H9 (cell line): Measurements from ENCODE around the gene ST6GALNAC2. TPM values are rescaled to one million over a fixed set of nuclear protein-coding genes. Genes with fewer than 3 reads are reported as not detected.

ENCODE experiments used
- DNase-seq: peaks from one replicate; pipeline ENCODE4 v3.0.0-alpha.2; 2017
- H2AFZ ChIP-seq: one replicate; pipeline ENCODE4 v1.6.1; 2013; ENCODE audit warnings: mild to moderate bottlenecking, low read length, control low read depth, moderate library complexity
- H2AK5ac ChIP-seq: 2 replicates; pipeline ENCODE4 v1.6.1; 2013; ENCODE audit warnings: low read length, control low read depth, mixed read lengths; ENCODE audit not compliant: insufficient read length
- H2BK120ac ChIP-seq: one replicate; pipeline ENCODE4 v1.6.1; 2013; ENCODE audit warnings: low read depth, mild to moderate bottlenecking, low read length, control low read depth, inconsistent platforms; ENCODE audit not compliant: poor library complexity, severe bottlenecking
- H2BK12ac ChIP-seq: 2 replicates; pipeline ENCODE4 v1.6.1; 2013; ENCODE audit warnings: low read length, control low read depth, mixed read lengths, low read depth; ENCODE audit not compliant: insufficient read length
- H2BK15ac ChIP-seq: 2 replicates; pipeline ENCODE4 v1.6.1; 2013; ENCODE audit warnings: low read depth, low read length, control low read depth
- H2BK20ac ChIP-seq: one replicate; pipeline ENCODE4 v1.6.1; 2013; ENCODE audit warnings: low read depth, mild to moderate bottlenecking, low read length, control low read depth, inconsistent platforms; ENCODE audit not compliant: poor library complexity, severe bottlenecking
- H2BK5ac ChIP-seq: 2 replicates; pipeline ENCODE4 v1.6.1; 2013; ENCODE audit warnings: low read length, control low read depth, mixed read lengths; ENCODE audit not compliant: insufficient read length
- H3K14ac ChIP-seq: 2 replicates; pipeline ENCODE4 v1.6.1; 2013; ENCODE audit warnings: low read length, control low read depth; ENCODE audit not compliant: insufficient read depth
- H3K18ac ChIP-seq: 2 replicates; pipeline ENCODE4 v1.6.1; 2013; ENCODE audit warnings: low read depth, mild to moderate bottlenecking, mixed read lengths, low read length, control low read depth; ENCODE audit not compliant: insufficient read length
- H3K23ac ChIP-seq: 2 replicates; pipeline ENCODE4 v1.6.1; 2013; ENCODE audit warnings: low read length, control low read depth, mixed read lengths, low read depth; ENCODE audit not compliant: insufficient read length
- H3K23me2 ChIP-seq: 2 replicates; pipeline ENCODE4 v1.6.1; 2013; ENCODE audit warnings: low read depth, mild to moderate bottlenecking, mixed read lengths, low read length, control low read depth; ENCODE audit not compliant: insufficient read length, poor library complexity, severe bottlenecking
- H3K27ac ChIP-seq: 2 replicates; pipeline ENCODE4 v1.5.1; 2013; ENCODE audit warnings: low read length, control low read depth, mixed read lengths, low read depth; ENCODE audit not compliant: insufficient read length
- H3K27me3 ChIP-seq: 2 replicates; pipeline ENCODE4 v1.6.1; 2013; ENCODE audit warnings: low read length, control low read depth, inconsistent platforms; ENCODE audit not compliant: insufficient read depth
- H3K4ac ChIP-seq: 2 replicates; pipeline ENCODE4 v1.6.1; 2013; ENCODE audit warnings: low read depth, mild to moderate bottlenecking, control low read depth, inconsistent platforms, low read length, moderate library complexity
- H3K4me1 ChIP-seq: 2 replicates; pipeline ENCODE4 v1.6.1; 2013; ENCODE audit warnings: low read length, control low read depth, inconsistent platforms; ENCODE audit not compliant: insufficient read depth
- H3K4me2 ChIP-seq: 2 replicates; pipeline ENCODE4 v1.6.1; 2013; ENCODE audit warnings: low read length, control low read depth, mixed read lengths; ENCODE audit not compliant: insufficient read length, insufficient read depth
- H3K56ac ChIP-seq: 2 replicates; pipeline ENCODE4 v1.6.1; 2013; ENCODE audit warnings: low read depth, mild to moderate bottlenecking, mixed read lengths, low read length, control low read depth; ENCODE audit not compliant: insufficient read length
- H3K79me1 ChIP-seq: 2 replicates; pipeline ENCODE4 v1.6.1; 2013; ENCODE audit warnings: low read depth, mild to moderate bottlenecking, moderate library complexity, low read length, control low read depth, inconsistent platforms; ENCODE audit not compliant: insufficient read depth, poor library complexity, severe bottlenecking
- H3K79me2 ChIP-seq: 2 replicates; pipeline ENCODE4 v1.6.1; 2013; ENCODE audit warnings: low read length, control low read depth, inconsistent platforms; ENCODE audit not compliant: insufficient read depth
- H3K9ac ChIP-seq: 2 replicates; pipeline ENCODE4 v1.6.1; 2013; ENCODE audit warnings: low read length, control low read depth, mixed read lengths; ENCODE audit not compliant: insufficient read length; ENCODE audit errors: extremely low read depth
- H3K9me3 ChIP-seq: one replicate; pipeline ENCODE4 v1.6.1; 2013; ENCODE audit warnings: low read depth, low read length, inconsistent platforms; ENCODE audit not compliant: control insufficient read depth
- H3T11ph ChIP-seq: one replicate; pipeline ENCODE4 v1.6.1; 2013; ENCODE audit warnings: mild to moderate bottlenecking, low read length, control low read depth, inconsistent platforms
- H4K20me1 ChIP-seq: one replicate; pipeline ENCODE4 v1.6.1; 2013; ENCODE audit not compliant: control insufficient read depth, insufficient read length, insufficient read depth
- H4K5ac ChIP-seq: 2 replicates; pipeline ENCODE4 v1.6.1; 2013; ENCODE audit warnings: low read depth, mild to moderate bottlenecking, mixed read lengths, low read length, control low read depth; ENCODE audit not compliant: insufficient read length
- H4K8ac ChIP-seq: replicated peaks from 2 replicates; pipeline ENCODE4 v1.6.1; 2013; ENCODE audit warnings: low read length, control low read depth, mixed read lengths, low read depth; ENCODE audit not compliant: insufficient read length
- H4K91ac ChIP-seq: 2 replicates; pipeline ENCODE4 v1.6.1; 2013; ENCODE audit warnings: low read depth, mild to moderate bottlenecking, moderate library complexity, mixed read lengths, low read length, control low read depth; ENCODE audit not compliant: insufficient read length
- H3K27ac Mint-ChIP-seq, 3 experiments: 2 replicates in 2 of 3; 3 replicates in 1 of 3; pipeline ENCODE4 v1.8.0; 2020 to 2021; ENCODE audit warnings: mixed read lengths in 3 of 3, mild to moderate bottlenecking in 1 of 3, moderate library complexity in 1 of 3
- H3K27me3 Mint-ChIP-seq: 2 replicates; pipeline ENCODE4 v1.8.0; 2021; ENCODE audit warnings: low read depth, mild to moderate bottlenecking, moderate library complexity, mixed read lengths
- H3K36me3 Mint-ChIP-seq, 3 experiments: 2 replicates in 2 of 3; 3 replicates in 1 of 3; pipeline ENCODE4 v1.8.0; 2020 to 2021; ENCODE audit warnings: low read depth in 3 of 3, mixed read lengths in 3 of 3; ENCODE audit not compliant: insufficient read depth in 1 of 3
- H3K4me1 Mint-ChIP-seq, 2 experiments: 2 replicates each; pipeline ENCODE4 v1.8.0; 2020; ENCODE audit warnings: mixed read lengths in 2 of 2
- H3K4me3 Mint-ChIP-seq, 2 experiments: 2 replicates in 1 of 2; 3 replicates in 1 of 2; pipeline ENCODE4 v1.8.0; 2020 to 2021; ENCODE audit warnings: mild to moderate bottlenecking in 2 of 2, mixed read lengths in 2 of 2, moderate library complexity in 1 of 2
- H3K9me3 Mint-ChIP-seq, 2 experiments: 2 replicates in 1 of 2; 3 replicates in 1 of 2; pipeline ENCODE4 v1.8.0; 2020; ENCODE audit warnings: mild to moderate bottlenecking in 2 of 2, mixed read lengths in 2 of 2, moderate library complexity in 1 of 2
- CTCF ChIP-seq: fragments of 200-600 bp; sonication (generic); conservative IDR thresholded peaks from 3 replicates; pipeline ENCODE4 v1.8.0; 2021; ENCODE audit warnings: antibody characterized with exemption, mild to moderate bottlenecking
- WGBS: extraction: QIAGEN DNeasy Blood & Tissue Kit; methylation state at CpG from one replicate; pipeline ENCODE4 v1.1.7; 2013; ENCODE audit warnings: missing lambda C conversion rate, low lambda C conversion rate, mixed read lengths; ENCODE audit not compliant: insufficient read length; ENCODE audit errors: extremely low coverage; 5-methylcytosine and 5-hydroxymethylcytosine counted together
- total RNA-seq: library from RNA; stranded (reverse); gene quantifications from 2 replicates; pipeline ENCODE4 v1.2.1, GENCODE V29; 2021

Gene ST6GALNAC2
- total RNA-seq, 1 experiment from 2014 or later, result 0.46 TPM

DNA sequence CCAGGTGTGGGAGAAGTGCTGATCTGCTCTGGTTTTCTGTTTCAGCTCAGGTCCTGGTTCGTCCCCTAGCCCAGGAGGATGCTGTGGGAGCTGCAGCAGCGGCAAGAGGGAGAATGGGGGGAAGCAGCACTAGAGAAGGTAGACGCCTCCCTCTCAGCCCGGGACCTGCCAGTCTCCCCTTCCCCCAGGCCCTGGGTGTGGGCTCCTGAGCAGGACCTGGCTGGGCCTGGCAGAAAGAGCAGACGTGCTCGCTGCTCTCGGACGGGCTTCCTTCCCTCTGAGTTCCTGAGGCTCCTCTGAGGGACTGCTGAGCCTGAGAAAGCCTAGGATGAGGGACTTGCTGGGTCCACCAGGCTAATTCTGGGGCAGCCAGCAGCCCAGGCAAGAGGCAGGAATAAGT is 42.7 kb downstream of the ST6GALNAC2 start:
- no peak for DNase-seq
- H3K4me1 ChIP-seq, result peaks cover 2% of the 10 kb centered on the region; the same call in 1 of the 2 replicates

More for the DNA sequence above, 42.7 kb downstream of the ST6GALNAC2 start:
- Mint-ChIP-seq H3K27me3 (peaks cover 36% of the 10 kb centered on the region), H3K4me3 (0 out of 5 replicates have a peak overlapping the region, but pooled peaks of 1 of the 2 experiments have one; percentile 2), H3K9me3 (no peaks in the 10 kb centered on the region), H3K4me1 (peaks cover 31 to 45% of the 10 kb centered on the region in 2 experiments), H3K36me3 (no peaks in the 10 kb centered on the region), H3K27ac (no peak overlapping the region)
- peaks cover 13% of the 10 kb centered on the region; the same call in 1 of the 2 replicates for H3K27me3 ChIP-seq
- no peak overlapping the region for H4K91ac ChIP-seq
- H3T11ph ChIP-seq, result no peak overlapping the region
- no peak overlapping the region for H2BK5ac ChIP-seq
- no peak overlapping the region for H3K4me2 ChIP-seq
- H3K18ac ChIP-seq, result no peak overlapping the region
- no peaks in the 10 kb centered on the region for H3K79me2 ChIP-seq
- no peak overlapping the region for H4K8ac ChIP-seq
- H2AK5ac ChIP-seq, result no peak overlapping the region
- H3K23me2 ChIP-seq, result peaks cover 7% of the 10 kb centered on the region
- no peak overlapping the region for H3K14ac ChIP-seq
- H3K56ac ChIP-seq, result no peak overlapping the region
- no peak overlapping the region for H4K5ac ChIP-seq
- no peak overlapping the region for H3K23ac ChIP-seq
- no peak overlapping the region for H3K4ac ChIP-seq
- no peak for TF ChIP-seq CTCF
- no peak overlapping the region for H2AFZ ChIP-seq
- H3K79me1 ChIP-seq, result no peaks in the 10 kb centered on the region
- H3K27ac ChIP-seq, result no peak overlapping the region
- no peak overlapping the region for H2BK120ac ChIP-seq
- H2BK12ac ChIP-seq, result no peak overlapping the region
- no peaks in the 10 kb centered on the region for H3K9me3 ChIP-seq
- no CpG with 5 or more reads among the region's 8 CpGs for WGBS
- no peak overlapping the region for H2BK15ac ChIP-seq
- no peak overlapping the region for H3K9ac ChIP-seq
- H2BK20ac ChIP-seq, result no peak overlapping the region
- peaks cover 4% of the 10 kb centered on the region for H4K20me1 ChIP-seq
